ENCODE measurements around the gene RAP1B. TPM values are rescaled to one million over a fixed set of nuclear protein-coding genes. Genes with fewer than 3 reads are reported as not detected.

The RAP1B gene
- total and polyA plus RNA-seq, 9 donors, result 81.8 to 195 (median 107) TPM

DNA sequence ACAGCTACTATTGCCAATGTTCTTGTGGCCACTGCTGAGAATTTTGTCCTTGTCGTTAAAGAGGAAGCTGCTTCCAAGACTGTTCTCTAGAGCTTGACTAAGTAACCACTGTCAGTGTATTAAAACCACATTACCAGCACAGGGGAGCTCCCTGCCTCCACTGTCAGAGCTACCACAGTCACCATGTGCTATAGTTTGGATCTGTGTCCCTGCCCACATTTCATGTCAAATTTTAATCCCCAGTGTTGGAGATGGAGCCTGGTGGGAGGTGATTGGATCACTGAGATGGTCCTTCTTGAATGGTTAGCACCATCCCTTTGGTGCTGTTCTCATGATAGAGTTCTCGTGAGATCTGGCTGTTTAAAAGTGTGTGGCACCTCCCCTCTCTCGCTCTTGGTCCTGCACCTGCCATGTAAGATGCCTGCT is 23.2 kb upstream of the RAP1B start:
- WGBS, 3 donors, result 90 to 92% (median 90%) methylated on average over 3 of the region's 3 CpGs
- intact Hi-C loops (cut with DNase I), result no loop called here

DNA sequence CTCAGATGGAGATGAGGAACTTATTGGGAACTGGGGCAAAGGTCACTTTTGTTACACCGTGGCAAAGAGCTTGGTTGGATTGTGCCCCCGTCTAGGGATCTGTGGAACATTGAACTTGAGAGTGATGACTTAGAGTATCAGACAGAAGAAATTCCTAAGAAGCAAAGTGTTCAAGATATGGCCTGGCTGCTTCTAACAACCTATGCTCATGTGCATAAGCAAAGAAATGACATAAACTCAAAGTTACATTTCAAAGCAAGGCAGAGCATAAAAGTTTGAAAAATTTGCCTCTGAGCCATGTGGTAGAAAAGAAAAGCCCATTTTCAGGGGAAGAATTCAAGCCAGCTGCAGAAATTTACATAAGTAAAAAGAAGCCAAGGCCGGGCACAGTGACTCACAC is 21.5 kb upstream of the RAP1B start:
- intact Hi-C loops (cut with DNase I), result no loop called here

More for the DNA sequence above, 23.2 kb upstream of the RAP1B start:
- H3K27me3 ChIP-seq, result no peaks in the 10 kb centered on the region
- no peaks in the 10 kb centered on the region for H3K4me1 ChIP-seq (ENCODE audit: insufficient read depth)
- H3K9me3 ChIP-seq, result peaks cover 0 to 7% of the 10 kb centered on the region in 2 donors
- DNase-seq, result no peak
- no peaks in the 10 kb centered on the region for H3K36me3 ChIP-seq
- H3K4me3 ChIP-seq, result no peak overlapping the region
- TF ChIP-seq EP300 (IDR thresholded peaks at IDR 0.05) (no peak), CTCF (IDR thresholded peaks at IDR 0.05) (no peak), POLR2A (IDR thresholded peaks at IDR 0.05) (no peak)
- H3K27ac ChIP-seq, result no peak overlapping the region

DNA sequence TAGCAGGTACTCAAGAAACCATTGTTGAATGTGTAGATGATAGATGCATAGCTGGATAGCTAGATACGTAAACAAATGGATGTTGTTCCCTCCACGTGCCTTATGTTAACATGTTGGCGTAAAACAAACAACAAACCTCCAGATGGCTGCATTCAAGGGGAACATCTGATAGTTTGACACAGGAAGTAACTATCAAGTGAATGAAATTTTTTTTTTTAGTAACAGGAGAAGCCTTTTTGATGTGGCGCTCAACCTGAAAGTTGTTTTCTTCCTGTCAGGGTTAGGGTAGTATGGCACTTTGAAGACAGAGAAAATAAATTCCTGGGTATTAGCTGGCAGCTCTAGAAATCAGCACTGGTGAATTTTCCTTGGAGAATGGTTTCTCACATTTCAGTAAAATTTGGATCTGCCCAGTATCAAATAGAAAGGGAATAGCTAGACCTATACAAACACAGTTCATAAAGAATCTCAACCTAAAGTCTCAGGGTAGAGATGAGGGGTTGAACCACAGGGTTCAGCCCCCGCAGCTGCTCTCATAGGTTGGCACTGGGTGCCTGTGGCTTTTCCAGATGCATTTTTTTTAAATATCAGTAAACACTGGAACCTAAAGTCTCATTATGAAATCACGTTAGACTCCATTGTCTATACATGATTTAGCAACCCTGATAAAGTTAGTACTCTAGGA is 18.8 kb upstream of the RAP1B start:
- no peak for TF ChIP-seq POLR2A (IDR thresholded peaks at IDR 0.05)
- no peak for TF ChIP-seq CTCF (IDR thresholded peaks at IDR 0.05)
- TF ChIP-seq EP300 (IDR thresholded peaks at IDR 0.05), result no peak
- WGBS, 3 donors, result 62 to 77% (median 66%) methylated on average over 6 of the region's 6 CpGs
- no peaks in the 10 kb centered on the region for H3K4me1 ChIP-seq (ENCODE audit: insufficient read depth)
- H3K4me3 ChIP-seq, result no peak overlapping the region
- DNase-seq, result no peak
- H3K36me3 ChIP-seq, result no peaks in the 10 kb centered on the region
- H3K27me3 ChIP-seq, result no peaks in the 10 kb centered on the region
- H3K27ac ChIP-seq, result no peak overlapping the region
- intact Hi-C loops (cut with DNase I), result no loop called here
- H3K9me3 ChIP-seq, result peaks cover 0 to 7% of the 10 kb centered on the region in 2 donors

More for the DNA sequence above, 21.5 kb upstream of the RAP1B start:
- TF ChIP-seq CTCF (IDR thresholded peaks at IDR 0.05) (no peak), EP300 (IDR thresholded peaks at IDR 0.05) (no peak), POLR2A (IDR thresholded peaks at IDR 0.05) (no peak)
- WGBS, 3 donors, result 88 to 90% (median 88%) methylated on average over 3 of the region's 3 CpGs
- Histone ChIP-seq H3K4me1 (ENCODE audit: insufficient read depth) (no peaks in the 10 kb centered on the region), H3K27ac (no peak overlapping the region), H3K36me3 (no peaks in the 10 kb centered on the region), H3K9me3 (peaks cover 0 to 7% of the 10 kb centered on the region in 2 donors), H3K4me3 (no peak overlapping the region), H3K27me3 (no peaks in the 10 kb centered on the region)
- DNase-seq, result no peak

DNA sequence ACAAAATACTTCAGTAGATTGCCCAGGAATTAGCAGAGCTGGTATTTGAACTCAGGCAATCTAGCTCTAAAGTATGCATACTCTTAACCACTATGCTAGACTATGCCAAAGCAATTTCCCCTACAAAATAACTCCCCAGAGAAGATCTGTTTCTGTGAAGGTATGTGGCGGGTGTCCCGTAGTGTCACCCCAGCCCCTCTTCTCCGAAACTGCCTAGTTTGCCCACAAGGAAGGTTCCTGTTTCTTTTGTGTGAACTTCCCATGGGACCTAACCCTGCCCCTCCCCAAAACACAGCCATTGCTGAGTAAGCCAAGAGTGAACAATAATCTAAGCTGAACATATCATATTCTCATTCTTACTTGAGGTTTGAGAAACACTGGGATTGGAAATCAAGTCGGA is 15.5 kb upstream of the RAP1B start:
- intact Hi-C loops (cut with DNase I), result no loop called here
- Histone ChIP-seq H3K9me3 (no peaks in the 10 kb centered on the region), H3K4me3 (no peak overlapping the region), H3K36me3 (no peaks in the 10 kb centered on the region), H3K4me1 (ENCODE audit: insufficient read depth) (no peaks in the 10 kb centered on the region), H3K27me3 (no peaks in the 10 kb centered on the region), H3K27ac (no peak overlapping the region)
- DNase-seq, result no peak
- TF ChIP-seq CTCF (IDR thresholded peaks at IDR 0.05) (no peak), EP300 (IDR thresholded peaks at IDR 0.05) (no peak), POLR2A (IDR thresholded peaks at IDR 0.05) (no peak)
- WGBS, 3 donors, result 95 to 96% (median 95%) methylated on average over 4 of the region's 4 CpGs

Data from ovary (tissue), 9 donors.